COLO668 (cell line): ENCODE results near the gene SWI5.
A peak's percentile ranks its signal among the peaks of the same experiment; 100 is the strongest.
"Not testable (repeated sequence)": the region's sequence is repeated elsewhere in the genome, so short reads cannot be mapped to it uniquely, and the experiment has no call there.

Experiments used
- DNase-seq: peaks from one replicate; lab custom pipeline; 2025; ENCODE audit not compliant: unreplicated experiment; lab: John Stamatoyannopoulos, UW

Gene SWI5

GRCh38 chr9:128276574-128277270 is 646 bp downstream of the SWI5 start:
- peak; percentile 26 for DNase-seq

- DNase-seq = not testable (repeated sequence)
Observed at GRCh38 chr9:128279088-128280073, 3.3 kb downstream of the SWI5 start.

GRCh38 chr9:128280084-128280622 is 4.1 kb downstream of the SWI5 start:
- DNase-seq = no peak

GRCh38 chr9:128282500-128282899 is 6.4 kb downstream of the SWI5 start:
- no peak for DNase-seq

GRCh38 chr9:128285033-128285784 is 9.1 kb downstream of the SWI5 start:
- DNase-seq = peak; percentile 35

GRCh38 chr9:128286440-128286839 is 10.4 kb downstream of the SWI5 start:
- DNase-seq = no peak

- no peak for DNase-seq
Observed at GRCh38 chr9:128288273-128289004, 12.4 kb downstream of the SWI5 start.

- DNase-seq = no peak
Observed at GRCh38 chr9:128292009-128292408, 15.9 kb downstream of the SWI5 start.

- DNase-seq = no peak
Observed at GRCh38 chr9:128293091-128293490, 17.0 kb downstream of the SWI5 start.

GRCh38 chr9:128294142-128294541 is 18.1 kb downstream of the SWI5 start:
- no peak for DNase-seq

GRCh38 chr9:128296340-128297220 is 20.5 kb downstream of the SWI5 start:
- no peak for DNase-seq

- DNase-seq = no peak
Observed at GRCh38 chr9:128297221-128297773, 21.2 kb downstream of the SWI5 start.

- no peak for DNase-seq
Observed at GRCh38 chr9:128298535-128299482, 22.7 kb downstream of the SWI5 start.

GRCh38 chr9:128304136-128304970 is 28.3 kb downstream of the SWI5 start:
- DNase-seq = no peak

GRCh38 chr9:128304971-128305288 is 28.9 kb downstream of the SWI5 start:
- no peak for DNase-seq

- DNase-seq = no peak
Observed at GRCh38 chr9:128309551-128309950, 33.5 kb downstream of the SWI5 start.

- DNase-seq = no peak
Observed at GRCh38 chr9:128310461-128310860, 34.4 kb downstream of the SWI5 start.
